HepG2 (cell line): ENCODE results near the gene RAB22A. TPM values are rescaled to one million over a fixed set of nuclear protein-coding genes. Genes with fewer than 3 reads are reported as not detected.

Experiments used
- ATAC-seq: fragments of 200-7000 bp; cut with Tn5 transposase; 3 replicates; pipeline ENCODE4 v1.9.1; 2020; ENCODE audit warnings: mild to moderate bottlenecking, moderate library complexity
- BruUV-seq: library from RNA; stranded (reverse); fragments of 400-500 nt; replicated peaks from 2 replicates; lab custom pipeline; 2021; lab: Mats Ljungman, UMichigan
- CTCF ChIA-PET: fragments of 300-600 bp; formaldehyde crosslinking; extraction: SDS; loops from one replicate; lab custom pipeline; 2021; ENCODE audit warnings: low total read pairs, inconsistent platforms, low intra/inter-chr PET ratio; lab: Yijun Ruan, JAX
- POLR2A ChIA-PET: fragments of 350-600 bp; sonication (Branson Sonifier 250); formaldehyde crosslinking; loops from one replicate; lab custom pipeline; 2020; ENCODE audit warnings: antibody characterized with exemption, inconsistent platforms; lab: Yijun Ruan, JAX
- DNase-seq: peaks from one replicate; pipeline ENCODE4 v3.0.0-alpha.2; 2015; ENCODE audit warnings: low spot score
- FAIRE-seq: peaks from 3 replicates; lab custom pipeline; 2011; peaks lifted over from hg19 to GRCh38; lab: Jason Lieb, UNC
- H2AFZ ChIP-seq: one replicate; pipeline ENCODE4 v1.6.1; 2011; ENCODE audit warnings: low read length, inconsistent platforms
- H3K27ac ChIP-seq: fragments of 300-600 bp; 3 replicates; pipeline ENCODE4 v1.8.0; 2011; ENCODE audit warnings: mixed run types, mild to moderate bottlenecking, mixed read lengths, low read length, inconsistent platforms; ENCODE audit not compliant: insufficient read depth; ENCODE audit errors: extremely low read length
- H3K27me3 ChIP-seq, 2 experiments: fragments of 200-600 bp in 1 of 2; 2 replicates in 1 of 2; 3 replicates in 1 of 2; pipeline versions ENCODE4 v1.6.0 to v1.8.0; 2011; ENCODE audit warnings: low read length in 2 of 2, mild to moderate bottlenecking in 2 of 2, moderate library complexity in 2 of 2, inconsistent platforms in 1 of 2; ENCODE audit not compliant: insufficient read depth in 2 of 2, control insufficient read depth in 1 of 2
- H3K36me3 ChIP-seq, 2 experiments: fragments of 200-600 bp in 1 of 2; replicated peaks in 1 of 2; 2 replicates in 1 of 2; 3 replicates in 1 of 2; pipeline versions ENCODE4 v1.5.1 to v1.8.0; 2011; ENCODE audit warnings: low read length in 2 of 2, inconsistent platforms in 1 of 2; ENCODE audit not compliant: insufficient read depth in 2 of 2, control insufficient read depth in 1 of 2
- H3K4me1 ChIP-seq: 2 replicates; pipeline ENCODE4 v1.5.1; 2012; ENCODE audit warnings: low read length, inconsistent platforms; ENCODE audit not compliant: insufficient read depth
- H3K4me2 ChIP-seq: 2 replicates; pipeline ENCODE4 v1.6.0; 2011; ENCODE audit warnings: low read depth, low read length, inconsistent platforms
- H3K4me3 ChIP-seq, 3 experiments: fragments of 200-600 bp in 1 of 3; sonication (generic), shearing (Covaris generic) in 1 of 3; replicated peaks in 1 of 3; 2 replicates each; pipeline ENCODE4 v1.5.1; 2011 to 2016; ENCODE audit warnings: low read length in 3 of 3, inconsistent platforms in 2 of 3, low read depth in 2 of 3, mild to moderate bottlenecking in 2 of 3, control low read depth in 1 of 3, mixed read lengths in 1 of 3; ENCODE audit not compliant: insufficient read depth in 1 of 3
- H3K79me2 ChIP-seq: one replicate; pipeline ENCODE4 v1.6.1; 2011; ENCODE audit warnings: low read length, inconsistent platforms; ENCODE audit not compliant: insufficient read depth
- H3K9ac ChIP-seq: 2 replicates; pipeline ENCODE4 v1.6.0; 2011; ENCODE audit warnings: mild to moderate bottlenecking, low read depth, low read length, inconsistent platforms; ENCODE audit not compliant: insufficient read depth
- H3K9me3 ChIP-seq: 2 replicates; pipeline ENCODE4 v1.5.1; 2012; ENCODE audit warnings: mild to moderate bottlenecking, low read length
- H4K20me1 ChIP-seq: 2 replicates; pipeline ENCODE4 v1.6.0; 2011; ENCODE audit warnings: inconsistent platforms, mild to moderate bottlenecking, low read length, moderate library complexity; ENCODE audit not compliant: insufficient read depth
- AGO2 ChIP-seq: fragments of 200-400 bp; formaldehyde crosslinking; optimal IDR thresholded peaks from 2 replicates; pipeline ENCODE3; 2017; ENCODE audit warnings: mild to moderate bottlenecking, low read depth, low read length, moderate library complexity
- ATF1 ChIP-seq: IDR thresholded peaks from 2 replicates; pipeline ENCODE4 v1.6.1; 2016; ENCODE audit warnings: mild to moderate bottlenecking, control low read depth
- CEBPB ChIP-seq: IDR thresholded peaks from 2 replicates; pipeline ENCODE4 v1.6.1; 2011; ENCODE audit warnings: low read depth, low read length, improper control_type of control experiment, borderline replicate concordance
- DMAP1 ChIP-seq: IDR thresholded peaks from 2 replicates; pipeline ENCODE4 v1.6.1; 2016
- EED ChIP-seq: sonication (generic); formaldehyde crosslinking; IDR thresholded peaks from 2 replicates; pipeline ENCODE4 v1.5.0; 2020; ENCODE audit warnings: mild to moderate bottlenecking, missing genetic modification reagents
- IKZF1 ChIP-seq: fragments of 450-650 bp; IDR thresholded peaks from 2 replicates; pipeline ENCODE4 v1.7.1; 2016
- KDM3A ChIP-seq: IDR thresholded peaks from 2 replicates; pipeline ENCODE4 v1.6.1; 2018; ENCODE audit warnings: low read depth, missing compliant biosample characterization
- KMT2A ChIP-seq: sonication (generic); formaldehyde crosslinking; IDR thresholded peaks from 2 replicates; pipeline ENCODE4 v1.4.0; 2020; ENCODE audit warnings: missing genetic modification reagents
- MAFK ChIP-seq, 2 experiments: IDR thresholded peaks in 1 of 2; conservative IDR thresholded peaks in 1 of 2; 2 replicates each; pipeline ENCODE4 v1.6.1; 2011; ENCODE audit warnings: improper control_type of control experiment in 2 of 2, low read length in 2 of 2
- RELA ChIP-seq: sonication (generic); formaldehyde crosslinking; IDR thresholded peaks from 2 replicates; pipeline ENCODE4 v1.4.0; 2020; ENCODE audit warnings: missing genetic modification reagents
- SRSF9 ChIP-seq: fragments of 200-400 bp; formaldehyde crosslinking; IDR thresholded peaks from 2 replicates; pipeline ENCODE4 v1.6.1; 2018; ENCODE audit warnings: borderline replicate concordance, mild to moderate bottlenecking, low read depth, low read length; ENCODE audit not compliant: insufficient read depth, poor library complexity, severe bottlenecking
- SUZ12 ChIP-seq: fragments of 150-350 bp; IDR thresholded peaks from 2 replicates; pipeline ENCODE4 v1.6.1; 2014; ENCODE audit warnings: low read depth, low read length
- ZIK1 ChIP-seq: sonication (generic); formaldehyde crosslinking; IDR thresholded peaks from 2 replicates; pipeline ENCODE4 v1.5.0; 2020; ENCODE audit warnings: mild to moderate bottlenecking, low read depth, missing genetic modification reagents, borderline replicate concordance
- ZNF253 ChIP-seq: sonication (generic); formaldehyde crosslinking; IDR thresholded peaks from 2 replicates; pipeline ENCODE4 v1.8.0; 2022; ENCODE audit warnings: mild to moderate bottlenecking, missing genetic modification reagents, borderline replicate concordance
- ZNF274 ChIP-seq: sonication (generic); formaldehyde crosslinking; IDR thresholded peaks from 2 replicates; pipeline ENCODE4 v1.5.1; 2020; ENCODE audit warnings: mild to moderate bottlenecking, missing genetic modification reagents
- ZNF670 ChIP-seq: sonication (generic); formaldehyde crosslinking; IDR thresholded peaks from 2 replicates; pipeline ENCODE4 v1.8.0; 2022; ENCODE audit warnings: mild to moderate bottlenecking, missing genetic modification reagents, borderline replicate concordance
- ZNF678 ChIP-seq: sonication (generic); formaldehyde crosslinking; IDR thresholded peaks from 2 replicates; pipeline ENCODE4 v1.4.0; 2020; ENCODE audit warnings: mild to moderate bottlenecking, missing genetic modification reagents
- WGBS: methylation state at CpG from one replicate; pipeline ENCODE4 v1.1.6; 2017; ENCODE audit warnings: low lambda C conversion rate; 5-methylcytosine and 5-hydroxymethylcytosine counted together
- in situ Hi-C: cut with HindIII; loops from 2 replicates; pipeline ENCODE4 v1.10.0; 2017; ENCODE audit warnings: low pct_unique_long_range_greater_than_20kb; ENCODE audit not compliant: extremely low pct_ligation_motif_present
- intact Hi-C: fragments of 100-400 bp; cut with micrococcal nuclease; formaldehyde crosslinking; loops from one replicate; pipeline ENCODE4 v1.10.0; 2022; ENCODE audit not compliant: unreplicated experiment
- polyA plus RNA-seq, 8 experiments: library from polyadenylated mRNA; depleted of rRNA in 3 of 8; stranded (reverse) in 7 of 8; unstranded in 1 of 8; fragments of >200 nt; fragmentation: Illumina TruSeq in 4 of 8; extraction: Trizol in 4 of 8; gene quantifications; 2 replicates each; pipeline versions ENCODE4 v1.2.1 to v1.2.3, GENCODE V29; 2011 to 2016; ENCODE audit warnings: low read depth in 4 of 8, missing spikeins in 1 of 8, mixed read lengths in 1 of 8; ENCODE audit not compliant: insufficient read depth in 1 of 8
- total RNA-seq, 5 experiments: library from RNA; depleted of rRNA; stranded (reverse); fragments of >200 nt; fragmentation: Illumina TruSeq; extraction: Trizol; gene quantifications; 2 replicates each; pipeline ENCODE4 v1.2.3, GENCODE V29; 2016; ENCODE audit warnings: low read depth in 1 of 5

The RAB22A gene
- total and polyA plus RNA-seq, 2 of the 13 experiments (the other 11 are each of a cell fraction or from before 2014, with no cell fraction given) = 10.7 to 11.2 TPM

GRCh38 chr20:58374906-58375758, 65.6 kb downstream of the RAB22A start:
- H3K36me3 ChIP-seq = no peaks in the 10 kb centered on the region
- H3K27ac ChIP-seq = no peak overlapping the region
- intact Hi-C loops = no loop called here
- in situ Hi-C loops = no loop called here
- H2AFZ ChIP-seq = peak overlapping the region; percentile 71
- ChIA-PET POLR2A (interaction anchor here (1.4 to 1.5 kb wide), 2 partner anchors 14 kb away, joined by 5 to 9 read pairs; partner anchors contain the start of gene VAPB), CTCF (no interaction called here)
- BruUV-seq = no TSS peak
- FAIRE-seq (no peak), ATAC-seq (peak; percentile 17), DNase-seq (no peak)
- peak overlapping the region; percentile 35; the same call in 1 of the 2 replicates for H3K9ac ChIP-seq
- H3K4me1 ChIP-seq = peaks cover 34% of the 10 kb centered on the region
- H3K9me3 ChIP-seq = no peaks in the 10 kb centered on the region
- H3K4me2 ChIP-seq = peak overlapping the region; percentile 67
- H3K4me3 ChIP-seq = peak overlapping the region; percentile 34 to 37 (median 37); a peak in 5 of 6 replicates
- H3K79me2 ChIP-seq = no peaks in the 10 kb centered on the region
- no peaks in the 10 kb centered on the region for H3K27me3 ChIP-seq
- WGBS = 56% methylated on average over 8 of the region's 8 CpGs
- no peaks in the 10 kb centered on the region for H4K20me1 ChIP-seq
- no peak for TF ChIP-seq ZNF678 (CRISPR knock-in tag)
- TF ChIP-seq DMAP1 (CRISPR knock-in tag) = no peak
- 0 out of 2 replicates have a peak, but pooled peaks have one; percentile 8 for TF ChIP-seq EED (CRISPR knock-in tag)
- no peak for TF ChIP-seq ZNF253 (CRISPR knock-in tag)
- no peak for TF ChIP-seq KMT2A
- TF ChIP-seq SUZ12 = no peak
- TF ChIP-seq IKZF1 = no peak
- TF ChIP-seq ZIK1 (CRISPR knock-in tag) = no peak
- no peak for TF ChIP-seq ZNF670 (CRISPR knock-in tag)
- TF ChIP-seq KDM3A (CRISPR knock-in tag) = no peak
- TF ChIP-seq ATF1 (CRISPR knock-in tag) = no peak
- TF ChIP-seq RELA = no peak
- TF ChIP-seq SRSF9 = no peak
- TF ChIP-seq ZNF274 (CRISPR knock-in tag) = no peak
- peak; percentile 83; the same call in 1 of the 2 replicates for TF ChIP-seq CEBPB
- peak in 1 of 2 experiments; percentile 16; a peak in 1 of 4 replicates for TF ChIP-seq MAFK (conservative IDR thresholded peaks at IDR 0.05 in 1 of 2, IDR thresholded peaks at IDR 0.05 in 1 of 2; ENCODE audit: low read length in 2 of 2)
- TF ChIP-seq AGO2 = no peak
